Fibroblast of the conjunctiva (primary cell): ENCODE results near the gene RNF207.
"Not testable (repeated sequence)": the region's sequence is repeated elsewhere in the genome, so short reads cannot be mapped to it uniquely, and the experiment has no call there.

Experiments used
- DNase-seq: peaks from one replicate; pipeline ENCODE4 v3.0.0-alpha.2; 2010; ENCODE audit warnings: low read depth

Gene RNF207

DNA sequence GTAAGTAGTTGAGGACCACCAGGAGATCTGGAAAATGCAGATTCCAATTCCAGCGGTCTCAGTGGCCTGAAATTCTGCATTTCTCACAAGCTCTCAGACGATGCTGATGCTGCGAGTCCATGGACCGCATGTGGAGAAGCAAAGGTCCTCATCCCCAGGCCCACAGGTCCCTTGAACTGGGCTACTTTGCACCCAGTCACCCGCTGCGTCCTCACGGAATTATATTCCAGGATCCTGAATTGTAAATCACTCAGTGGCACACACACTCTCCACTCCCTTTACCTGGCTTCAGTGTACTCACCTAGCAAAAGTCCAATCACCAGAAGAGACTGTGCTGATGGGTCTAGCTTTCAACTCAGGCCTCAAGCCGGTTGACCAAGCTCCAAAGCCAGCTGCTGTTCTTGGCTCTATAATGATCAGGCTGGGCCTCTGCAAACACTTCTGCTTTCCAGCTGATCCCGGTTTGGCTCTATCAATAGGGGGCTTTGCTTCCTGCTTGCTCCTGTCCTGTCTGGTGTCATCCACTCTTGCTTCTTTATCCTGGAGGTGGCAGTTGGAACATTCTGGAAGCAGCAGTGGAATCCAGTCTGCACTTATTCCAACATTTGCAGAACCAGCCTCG, 5.6 kb upstream of the RNF207 start:
- DNase-seq: no peak

DNA sequence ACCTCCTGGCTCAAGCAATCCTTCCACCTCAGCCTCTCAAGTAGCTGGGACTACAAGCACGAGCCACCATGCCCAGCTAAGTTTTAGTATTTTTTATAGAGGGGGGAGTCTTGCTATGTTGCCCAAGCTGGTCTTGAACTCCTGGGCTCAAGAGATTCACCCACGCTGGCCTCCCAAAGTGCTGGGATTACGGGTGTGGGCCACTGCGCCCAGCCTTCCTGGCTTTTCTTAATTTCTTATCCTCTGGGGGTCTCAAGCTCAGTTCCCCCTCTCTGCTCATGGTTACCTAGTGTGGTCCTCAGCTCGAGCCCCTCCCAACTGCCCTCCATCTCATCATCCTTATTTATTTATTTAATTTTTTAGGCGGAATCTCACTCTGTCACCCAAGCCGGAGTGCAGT, 3.7 kb upstream of the RNF207 start:
- no peak for DNase-seq

DNA sequence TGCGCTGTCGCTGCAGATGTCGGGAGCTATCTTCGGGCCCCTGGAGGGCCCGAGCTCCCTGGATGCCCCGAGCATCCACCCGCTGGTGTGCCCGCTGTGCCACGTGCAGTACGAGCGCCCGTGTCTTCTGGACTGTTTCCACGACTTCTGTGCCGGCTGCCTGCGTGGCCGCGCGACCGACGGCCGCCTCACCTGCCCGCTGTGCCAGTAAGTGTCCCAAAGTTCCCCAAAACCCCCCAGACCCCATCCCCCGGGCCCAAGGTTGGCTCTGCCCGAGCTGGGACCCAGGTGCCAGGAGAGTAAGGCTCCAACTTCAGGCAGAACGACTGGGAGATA, 569 bp downstream of the RNF207 start:
- DNase-seq: no peak

DNA sequence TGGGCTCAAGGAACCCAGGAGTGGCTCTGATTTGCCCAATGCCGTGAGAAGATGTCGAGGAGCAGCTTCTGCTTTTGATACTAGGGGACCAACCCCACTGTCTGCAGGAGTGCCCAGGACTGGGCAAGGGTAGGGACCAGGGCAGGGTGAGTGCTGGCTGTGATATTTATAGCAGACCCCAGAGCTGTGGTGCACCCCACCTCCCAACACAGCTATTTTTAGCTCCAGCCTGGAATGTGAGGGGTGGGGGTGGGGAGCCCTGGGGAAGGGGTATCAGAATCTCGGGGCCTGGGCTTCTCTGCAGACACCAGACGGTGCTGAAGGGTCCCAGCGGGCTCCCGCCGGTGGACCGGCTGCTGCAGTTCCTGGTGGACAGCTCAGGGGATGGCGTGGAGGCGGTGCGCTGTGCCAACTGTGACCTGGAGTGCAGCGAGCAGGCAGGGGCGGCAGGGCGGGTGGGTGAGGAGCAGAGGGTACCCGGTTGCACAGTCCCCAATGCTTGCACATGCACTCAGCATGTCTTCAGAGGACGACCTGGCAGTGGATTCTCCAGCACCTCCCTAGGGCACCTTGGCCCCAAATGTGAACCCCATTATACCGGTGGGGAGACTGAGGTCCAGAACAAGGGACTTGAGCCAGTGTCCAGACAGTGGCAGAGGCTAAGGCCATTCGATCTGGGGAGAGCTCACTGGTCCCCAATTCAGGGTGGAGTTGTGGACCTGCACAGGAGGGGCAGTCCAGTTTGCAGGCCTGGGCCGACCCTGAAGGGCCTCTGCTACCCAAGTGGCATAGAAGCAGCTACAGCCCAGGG, 1.4 kb downstream of the RNF207 start:
- DNase-seq: no peak

DNA sequence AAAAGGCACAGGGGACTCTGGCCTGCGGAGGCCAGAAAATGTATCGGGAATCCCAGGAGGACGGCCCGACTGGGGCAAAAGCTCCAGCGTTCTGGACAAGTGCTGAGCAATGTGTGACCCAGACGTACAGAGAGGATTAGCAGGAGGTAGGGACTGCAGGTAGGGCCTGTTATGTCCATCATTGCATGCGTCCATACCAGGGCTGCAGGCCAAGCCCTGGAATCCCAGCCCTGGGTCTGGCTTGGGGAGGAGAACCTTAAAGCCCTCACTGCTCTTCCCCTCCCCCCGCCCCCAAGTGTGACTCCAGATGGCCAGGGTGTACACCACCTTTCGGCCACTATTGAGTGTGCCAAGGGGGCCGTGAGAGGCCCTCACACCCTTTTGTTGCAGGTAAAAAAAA, 2.0 kb downstream of the RNF207 start:
- no peak for DNase-seq

DNA sequence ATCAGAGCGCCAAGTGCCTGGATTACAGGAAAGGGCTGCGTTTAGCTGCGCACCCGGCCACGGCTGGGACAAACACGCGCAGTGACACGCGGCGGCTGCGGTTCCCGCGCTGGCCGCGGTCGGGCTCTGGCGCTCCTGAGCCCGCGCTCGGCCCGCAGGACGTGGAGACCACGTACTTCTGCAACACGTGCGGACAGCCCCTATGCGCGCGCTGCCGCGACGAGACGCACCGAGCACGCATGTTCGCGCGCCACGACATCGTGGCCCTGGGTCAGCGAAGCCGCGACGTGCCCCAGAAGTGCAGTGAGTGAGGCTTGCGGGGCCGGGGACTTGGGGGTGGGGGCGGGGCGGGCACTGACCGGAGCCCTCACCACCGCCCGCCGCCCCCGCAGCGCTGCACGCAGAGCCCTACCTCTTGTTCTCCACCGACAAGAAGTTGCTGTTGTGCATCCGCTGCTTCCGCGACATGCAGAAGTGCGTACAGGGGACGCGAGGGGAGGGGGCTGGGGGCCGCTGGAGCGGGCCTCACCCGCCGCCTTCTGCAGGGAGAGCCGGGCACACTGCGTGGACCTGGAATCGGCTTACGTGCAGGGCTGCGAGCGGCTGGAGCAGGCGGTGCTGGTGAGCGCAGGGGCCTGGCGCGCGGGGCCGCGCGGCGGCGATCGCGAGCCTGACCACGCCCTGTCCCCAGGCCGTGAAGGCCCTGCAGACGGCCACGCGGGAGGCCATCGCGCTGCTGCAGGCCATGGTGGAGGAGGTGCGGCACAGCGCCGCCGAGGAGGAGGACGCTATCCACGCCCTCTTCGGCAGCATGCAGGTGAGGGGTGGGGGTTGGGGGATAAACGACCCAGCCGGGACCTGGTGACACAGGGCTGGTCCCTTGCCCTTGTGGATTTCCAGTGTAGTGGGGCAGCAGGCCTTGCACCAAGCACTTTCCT, 3.1 kb downstream of the RNF207 start:
- no peak for DNase-seq

DNA sequence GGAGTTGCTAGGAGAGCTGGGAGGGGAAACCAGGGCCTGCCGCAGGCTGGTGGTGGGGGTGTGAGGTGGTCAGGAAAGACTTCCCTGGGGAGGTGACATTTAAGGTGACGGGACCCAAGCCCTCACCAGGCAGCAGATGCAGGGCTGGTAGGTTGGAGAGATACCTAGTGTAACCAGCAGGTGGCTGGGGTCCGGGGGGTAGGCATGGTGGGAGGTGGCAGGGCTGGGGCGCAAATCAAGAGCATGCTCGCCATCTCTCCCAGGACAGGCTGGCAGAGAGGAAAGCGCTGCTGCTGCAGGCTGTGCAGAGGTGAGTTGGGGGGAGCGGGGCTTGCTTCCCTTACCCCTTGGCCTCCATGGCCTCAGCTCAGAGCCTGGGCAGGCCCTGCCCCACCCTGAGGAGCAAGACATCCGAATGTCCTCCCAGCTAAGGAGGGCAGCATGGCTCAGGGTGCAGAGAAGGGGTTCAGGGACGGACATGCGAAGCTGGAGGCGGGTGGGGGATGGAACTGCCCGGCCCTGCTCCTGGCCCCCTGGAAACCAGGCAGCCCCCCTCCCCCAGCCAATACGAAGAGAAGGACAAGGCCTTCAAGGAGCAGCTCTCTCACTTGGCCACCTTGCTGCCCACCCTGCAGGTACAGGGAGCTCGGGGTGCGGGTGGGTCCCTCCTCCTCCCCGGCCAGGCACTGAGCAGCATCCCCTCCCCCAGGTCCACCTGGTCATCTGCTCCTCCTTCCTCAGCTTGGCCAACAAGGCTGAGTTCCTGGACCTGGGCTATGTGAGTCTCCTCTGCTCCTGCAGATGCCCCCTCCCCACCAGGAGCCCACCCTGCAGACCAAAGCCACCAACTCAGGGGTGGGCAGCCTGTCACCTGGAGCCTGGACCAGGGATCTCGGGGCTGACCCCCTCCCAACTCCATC, 4.0 kb downstream of the RNF207 start:
- no peak for DNase-seq

DNA sequence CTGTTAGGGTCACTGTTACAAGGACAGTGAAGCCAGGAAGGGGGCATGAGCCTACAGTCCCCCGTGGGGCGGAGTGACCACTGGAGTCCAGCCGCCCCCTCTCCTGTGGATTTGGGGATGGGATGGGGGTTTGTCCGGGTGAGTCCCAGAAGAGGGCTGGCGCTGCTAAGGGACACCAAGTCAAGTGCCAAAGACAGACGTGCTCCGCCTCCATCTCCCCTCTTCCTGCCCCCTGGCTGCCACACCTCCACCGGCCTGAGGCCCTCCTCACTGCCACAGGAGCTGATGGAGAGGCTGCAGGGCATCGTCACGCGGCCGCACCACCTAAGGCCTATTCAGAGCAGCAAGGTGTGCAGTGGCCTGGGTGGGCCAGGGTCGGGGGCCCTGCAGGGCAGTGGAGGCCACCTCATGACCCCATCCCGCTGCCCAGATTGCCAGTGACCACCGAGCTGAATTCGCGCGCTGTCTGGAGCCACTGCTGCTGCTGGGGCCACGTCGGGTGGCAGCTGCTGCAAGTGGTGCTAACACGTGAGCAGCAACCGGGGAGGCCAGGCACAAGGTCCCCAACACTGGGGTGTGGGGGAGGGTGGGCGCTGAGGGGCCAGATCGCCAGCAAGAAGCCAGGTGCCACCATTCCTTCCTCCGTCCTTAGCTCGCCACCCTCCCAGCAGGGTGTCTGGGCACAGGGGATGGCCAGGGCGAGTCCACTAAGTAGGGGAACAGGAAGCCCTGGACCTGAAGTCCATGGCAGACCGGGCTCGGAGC, 4.9 kb downstream of the RNF207 start:
- DNase-seq: no peak

DNA sequence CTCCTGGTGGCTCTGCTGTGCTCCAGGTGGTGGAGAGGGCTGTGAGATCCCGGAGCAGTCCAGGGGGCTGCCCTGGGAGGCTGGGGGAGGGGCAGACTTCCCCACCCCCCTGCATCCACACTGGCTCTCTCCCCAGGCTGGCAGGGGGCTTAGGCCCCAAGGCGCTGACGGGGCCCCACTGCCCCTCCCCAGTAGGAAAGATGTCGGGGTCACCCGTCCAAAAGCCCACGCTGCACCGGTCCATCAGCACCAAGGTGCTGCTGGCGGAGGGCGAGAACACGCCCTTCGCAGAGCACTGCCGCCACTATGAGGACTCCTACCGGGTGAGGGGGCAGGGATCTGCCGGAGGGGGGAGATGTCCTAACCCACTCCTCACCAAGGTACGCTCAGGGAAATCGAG, 5.8 kb downstream of the RNF207 start:
- no peak for DNase-seq

DNA sequence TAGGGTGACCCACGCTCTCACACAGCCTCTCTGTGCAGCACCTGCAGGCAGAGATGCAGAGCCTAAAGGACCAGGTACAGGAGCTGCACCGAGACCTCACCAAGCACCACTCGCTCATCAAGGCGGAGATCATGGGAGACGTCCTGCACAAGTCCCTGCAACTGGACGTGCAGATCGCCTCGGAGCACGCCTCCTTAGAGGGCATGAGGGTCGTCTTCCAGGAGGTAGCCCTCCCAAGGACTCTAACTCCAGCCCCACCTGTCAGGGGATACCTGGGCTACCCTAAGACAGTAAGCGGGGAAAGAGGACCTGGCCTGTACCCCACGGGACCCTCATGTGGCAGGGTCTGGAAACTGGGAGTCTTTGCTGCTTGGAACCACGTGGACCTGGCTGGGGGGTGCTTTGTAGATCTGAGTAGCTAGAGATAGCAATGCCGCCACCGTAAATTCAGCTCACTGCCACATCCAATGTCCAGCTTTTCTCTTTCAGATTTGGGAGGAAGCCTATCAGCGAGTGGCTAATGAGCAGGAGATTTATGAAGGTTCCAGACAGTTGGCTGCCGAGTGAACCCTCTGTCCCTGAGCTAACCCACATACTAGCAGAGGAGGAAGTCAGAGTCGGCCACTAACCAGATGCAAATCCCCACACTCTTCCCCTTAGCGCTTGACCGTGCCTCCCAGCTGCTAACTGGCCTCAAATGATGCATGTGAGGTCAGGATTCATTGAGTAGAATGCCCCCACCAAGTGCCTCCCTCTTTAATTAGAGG, 6.5 kb downstream of the RNF207 start:
- DNase-seq: no peak

DNA sequence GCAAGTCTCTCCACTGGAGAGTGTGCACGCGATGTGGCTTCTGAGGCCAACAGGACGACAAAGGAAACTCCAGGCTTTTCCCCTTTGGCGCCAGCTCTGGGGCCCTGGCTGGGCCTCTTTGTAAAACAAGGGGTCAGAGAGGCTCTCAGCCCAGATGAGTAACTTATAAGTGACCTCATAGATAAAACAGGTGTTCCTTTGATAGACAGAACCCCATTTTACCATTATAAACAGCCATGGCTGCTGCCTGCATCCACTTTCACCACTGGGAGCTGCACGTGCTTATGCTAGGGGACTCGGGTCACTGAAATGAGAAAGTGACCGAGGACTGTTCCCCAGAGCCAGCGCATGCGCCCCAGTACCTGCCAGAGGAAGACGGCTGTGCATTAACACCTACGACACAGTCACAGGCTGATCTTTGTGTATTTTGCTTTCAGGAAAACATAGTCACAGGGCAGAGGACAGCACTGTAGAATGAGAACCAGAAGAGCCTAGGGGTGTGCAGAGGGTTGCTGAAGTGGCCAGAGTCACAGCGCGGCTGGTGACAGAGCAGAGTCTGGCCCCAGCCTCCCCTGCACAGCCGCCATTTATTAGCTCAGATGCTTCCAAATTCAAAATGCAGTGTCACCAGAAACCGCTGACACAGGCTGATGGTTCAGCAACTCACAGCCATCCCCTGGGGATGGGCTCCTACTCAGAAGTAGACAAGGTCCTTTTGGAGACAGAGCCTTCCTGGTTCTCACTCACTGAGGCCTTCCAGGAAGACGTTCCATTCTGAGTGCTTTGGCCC, 12.7 kb downstream of the RNF207 start:
- no peak for DNase-seq

DNA sequence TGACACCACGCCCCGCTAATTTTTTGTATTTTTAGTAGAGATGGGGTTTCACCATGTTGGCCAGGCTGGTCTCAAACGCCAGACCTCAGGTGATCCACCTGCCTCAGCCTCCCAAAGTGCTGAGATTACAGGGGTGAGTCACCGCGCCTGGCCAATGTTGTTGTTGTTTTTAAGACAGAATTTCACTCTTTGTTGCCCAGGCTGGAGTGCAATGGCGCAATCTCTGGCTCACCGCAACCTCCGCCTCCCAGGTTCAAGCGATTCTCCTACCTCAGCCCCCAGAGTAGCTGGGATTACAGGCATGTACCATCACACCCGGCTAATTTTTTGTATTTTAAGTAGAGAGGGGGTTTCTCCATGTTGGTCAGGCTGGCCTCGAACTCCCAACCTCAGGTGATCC, 13.7 kb downstream of the RNF207 start:
- not testable (repeated sequence) for DNase-seq

DNA sequence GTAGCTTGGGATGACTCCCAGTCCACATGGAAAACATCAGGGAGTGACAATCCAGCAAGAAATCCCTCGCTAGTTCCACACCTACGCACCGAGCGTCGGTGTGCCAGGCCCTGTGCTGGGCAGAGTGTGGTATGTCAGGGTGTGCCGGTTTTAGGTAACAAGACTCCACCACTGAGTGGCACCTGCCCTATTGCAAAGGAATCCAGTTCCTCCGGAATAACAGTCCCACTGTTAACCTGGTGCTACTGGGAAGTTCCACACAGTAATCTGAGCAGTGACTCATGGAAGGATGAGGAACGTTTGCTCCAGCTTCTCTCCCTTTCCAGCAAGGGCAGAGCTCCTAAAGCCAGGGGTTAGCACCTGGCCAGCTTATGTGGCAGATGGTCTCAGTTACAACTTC, 14.3 kb downstream of the RNF207 start:
- no peak for DNase-seq

DNA sequence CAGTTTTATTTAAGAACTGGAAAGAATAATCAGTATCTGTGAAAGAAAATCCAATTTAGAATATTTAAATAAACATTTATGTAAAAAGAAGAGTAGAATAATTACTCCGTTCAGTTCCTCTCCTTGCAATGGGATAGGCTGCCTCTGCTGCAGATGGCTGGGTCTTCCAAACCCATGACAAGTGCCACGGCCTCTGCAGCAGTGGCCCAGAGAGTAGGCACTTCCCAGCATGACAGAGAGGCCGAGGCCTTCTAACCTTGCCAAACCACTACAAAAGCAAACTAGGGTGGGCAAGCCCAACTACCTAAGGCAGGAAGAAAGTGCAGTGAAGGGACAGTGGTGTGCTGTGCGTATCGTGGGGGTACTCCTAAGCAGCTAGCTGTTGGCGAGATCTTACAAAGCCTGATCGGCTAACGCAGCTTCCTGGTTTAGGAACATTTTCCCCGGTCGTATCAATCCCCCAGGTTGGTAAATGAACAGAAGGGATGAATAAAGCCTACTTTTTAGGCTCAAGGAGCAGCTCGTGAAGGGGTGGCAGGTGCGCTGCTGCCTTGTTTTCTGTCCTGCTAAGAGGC, 15.4 kb downstream of the RNF207 start:
- DNase-seq: no peak

DNA sequence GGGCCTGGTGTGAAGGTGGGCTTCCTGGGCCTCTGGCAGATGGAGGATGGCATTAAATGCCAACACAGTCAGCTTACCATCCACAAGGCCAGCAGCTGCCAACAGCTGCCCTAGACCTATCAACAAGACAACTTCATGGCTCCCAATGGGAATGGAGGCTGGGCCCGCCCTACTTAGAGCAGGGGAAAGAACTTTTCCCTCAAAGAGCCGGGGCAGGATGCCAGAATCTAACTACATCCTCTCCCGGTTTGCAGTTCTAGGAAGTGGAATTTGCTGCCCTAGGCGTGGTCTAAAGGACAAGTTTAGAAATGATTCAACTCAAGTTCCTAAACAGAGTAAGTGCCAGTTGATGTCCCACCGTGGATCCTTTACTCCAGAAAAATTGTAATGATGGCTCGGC, 16.7 kb downstream of the RNF207 start:
- no peak for DNase-seq

DNA sequence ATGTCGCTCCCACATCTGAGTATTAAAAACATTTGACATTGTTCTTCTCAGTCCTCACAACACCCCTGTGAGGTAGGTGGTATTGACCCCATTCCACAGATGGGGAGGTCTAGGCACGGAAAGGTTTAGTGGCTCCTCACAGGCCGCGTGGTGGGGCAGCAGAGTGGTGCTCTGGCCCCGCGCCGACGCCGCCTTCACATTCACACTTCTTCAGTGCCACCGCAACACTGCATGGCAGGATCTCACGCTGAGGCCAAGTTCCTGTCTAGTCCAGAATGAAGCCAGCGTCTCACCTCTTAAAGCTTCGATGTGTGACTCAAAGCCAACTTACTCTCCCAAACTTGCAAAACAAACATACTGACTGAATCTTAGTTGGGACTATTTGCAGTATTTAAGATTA, 17.7 kb downstream of the RNF207 start:
- DNase-seq: no peak

DNA sequence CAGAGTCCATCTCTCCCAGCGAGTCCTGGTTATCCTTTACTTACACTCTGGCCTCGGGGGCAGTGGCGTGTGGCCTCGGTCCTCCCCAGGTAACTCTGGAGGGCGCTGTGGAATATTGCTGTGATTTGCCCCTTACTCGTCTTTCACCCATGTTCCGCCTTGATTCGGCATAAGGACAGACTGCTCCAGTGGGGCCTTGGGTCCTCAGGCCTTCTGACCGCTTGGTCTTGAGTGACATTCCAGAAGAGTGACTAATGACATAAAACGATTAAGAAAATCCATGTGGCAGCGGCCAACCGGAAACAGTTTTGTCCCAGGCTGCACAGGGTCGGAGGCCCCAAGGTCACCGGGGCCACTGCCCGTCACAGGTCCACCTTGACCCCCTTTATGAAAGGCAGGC, 18.8 kb downstream of the RNF207 start:
- no peak for DNase-seq

DNA sequence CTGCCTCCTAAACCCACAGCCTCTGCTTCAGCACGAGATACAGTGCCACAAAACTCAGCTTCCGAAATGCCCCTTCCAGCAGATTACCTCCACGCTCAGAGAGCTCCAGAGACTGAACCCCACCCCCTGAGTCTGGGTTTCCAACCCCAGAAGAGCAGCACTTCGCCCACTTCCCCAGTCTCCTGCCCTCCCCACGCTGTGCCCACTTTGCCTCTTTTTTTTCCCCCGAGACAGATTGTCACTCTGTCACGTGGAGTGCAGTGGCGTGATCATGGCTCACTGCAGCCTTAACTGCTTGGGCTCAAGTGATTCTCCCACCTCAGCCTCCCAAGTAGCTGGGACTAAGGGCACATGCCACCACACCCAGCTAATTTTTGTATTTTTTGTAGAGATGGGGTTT, 19.7 kb downstream of the RNF207 start:
- DNase-seq: no peak

DNA sequence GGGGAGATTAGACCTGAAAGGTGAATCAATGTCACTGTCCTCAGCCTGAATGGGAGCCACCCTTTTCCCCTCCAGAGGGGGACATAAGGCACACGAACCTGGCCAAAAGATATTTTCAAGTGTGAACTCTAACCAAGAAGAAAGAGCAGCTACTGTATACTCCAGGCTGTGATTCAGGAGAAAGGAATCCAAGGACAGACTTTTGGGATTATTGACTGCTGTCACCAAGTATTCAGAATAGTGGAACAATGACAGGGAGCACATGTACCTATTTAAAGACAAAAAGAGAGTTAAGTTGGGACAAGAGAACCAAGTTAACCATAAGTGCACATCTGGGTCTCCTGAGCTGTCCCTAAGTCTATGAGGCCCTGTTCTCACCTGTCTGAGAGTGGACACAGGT, 27.5 kb downstream of the RNF207 start:
- no peak for DNase-seq
